ENCODE results near the gene RNF141. TPM values are rescaled to one million over a fixed set of nuclear protein-coding genes. Genes with fewer than 3 reads are reported as not detected.
A peak's percentile ranks its signal among the peaks of the same experiment; 100 is the strongest.

The RNF141 gene
- total RNA-seq, 2 donors from 2014 or later = 24.0 to 39.3 TPM

DNA sequence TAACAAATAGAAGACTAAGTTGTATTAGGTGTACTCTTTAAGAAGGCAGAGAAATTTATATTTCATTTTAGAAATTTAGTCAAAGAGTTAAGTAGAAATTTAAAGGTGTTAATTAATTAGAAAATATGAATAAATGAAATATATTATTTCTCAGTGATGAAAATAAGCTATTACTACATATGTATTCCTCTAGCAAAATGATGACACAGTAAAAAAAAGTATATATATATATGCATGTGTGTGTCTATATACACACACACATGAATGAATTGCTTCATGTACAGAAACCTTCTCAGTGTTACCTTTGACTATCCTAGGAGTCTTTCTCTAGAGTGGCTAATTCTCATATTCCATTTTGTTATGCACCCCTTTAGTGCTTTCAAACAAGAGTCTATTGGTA is 7.7 kb downstream of the RNF141 start:
- no peak for DNase-seq
- intact Hi-C loops (cut with DNase I) = no loop called here
- TF ChIP-seq, protein P1, sequence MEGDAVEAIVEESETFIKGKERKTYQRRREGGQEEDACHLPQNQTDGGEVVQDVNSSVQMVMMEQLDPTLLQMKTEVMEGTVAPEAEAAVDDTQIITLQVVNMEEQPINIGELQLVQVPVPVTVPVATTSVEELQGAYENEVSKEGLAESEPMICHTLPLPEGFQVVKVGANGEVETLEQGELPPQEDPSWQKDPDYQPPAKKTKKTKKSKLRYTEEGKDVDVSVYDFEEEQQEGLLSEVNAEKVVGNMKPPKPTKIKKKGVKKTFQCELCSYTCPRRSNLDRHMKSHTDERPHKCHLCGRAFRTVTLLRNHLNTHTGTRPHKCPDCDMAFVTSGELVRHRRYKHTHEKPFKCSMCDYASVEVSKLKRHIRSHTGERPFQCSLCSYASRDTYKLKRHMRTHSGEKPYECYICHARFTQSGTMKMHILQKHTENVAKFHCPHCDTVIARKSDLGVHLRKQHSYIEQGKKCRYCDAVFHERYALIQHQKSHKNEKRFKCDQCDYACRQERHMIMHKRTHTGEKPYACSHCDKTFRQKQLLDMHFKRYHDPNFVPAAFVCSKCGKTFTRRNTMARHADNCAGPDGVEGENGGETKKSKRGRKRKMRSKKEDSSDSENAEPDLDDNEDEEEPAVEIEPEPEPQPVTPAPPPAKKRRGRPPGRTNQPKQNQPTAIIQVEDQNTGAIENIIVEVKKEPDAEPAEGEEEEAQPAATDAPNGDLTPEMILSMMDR (IDR thresholded peaks at IDR 0.05) = no peak
- Histone ChIP-seq H3K4me3 (no peak overlapping the region), H3K9ac (ENCODE audit: low read depth in 2 of 2, low read length in 2 of 2) (no peak overlapping the region), H3K4me1 (peaks cover 3% of the 10 kb centered on the region), H3K9me3 (no peaks in the 10 kb centered on the region), H3K36me3 (no peaks in the 10 kb centered on the region), H3K27ac (no peak overlapping the region), H3K27me3 (no peaks in the 10 kb centered on the region)

DNA sequence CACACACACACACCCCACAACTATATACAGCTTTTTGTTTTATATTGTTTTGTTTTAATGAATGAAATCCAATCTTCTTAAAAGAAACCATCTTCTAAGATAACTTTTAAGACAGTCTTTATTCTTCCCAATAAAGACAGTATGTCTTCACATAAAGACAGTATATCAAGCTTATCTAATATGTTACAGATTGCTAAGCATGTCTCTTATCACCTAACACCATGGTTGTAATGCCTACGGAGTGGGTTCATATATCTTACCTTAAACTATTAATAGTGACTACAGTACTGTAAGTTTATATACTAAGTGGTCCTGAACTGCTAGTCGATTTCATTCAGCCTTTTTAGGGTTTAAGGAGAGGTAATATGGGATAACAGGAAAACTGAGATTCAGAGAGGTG is 8.5 kb downstream of the RNF141 start:
- no peaks in the 10 kb centered on the region for H3K9me3 ChIP-seq
- H3K36me3 ChIP-seq = no peaks in the 10 kb centered on the region
- no peak overlapping the region for H3K27ac ChIP-seq
- no peak overlapping the region for H3K4me3 ChIP-seq
- peaks cover 3% of the 10 kb centered on the region for H3K4me1 ChIP-seq
- TF ChIP-seq, protein P1 (IDR thresholded peaks at IDR 0.05) = no peak
- intact Hi-C loops (cut with DNase I) = no loop called here
- no peak overlapping the region for H3K9ac ChIP-seq (ENCODE audit: low read depth in 2 of 2, low read length in 2 of 2)
- no peak for DNase-seq
- no peaks in the 10 kb centered on the region for H3K27me3 ChIP-seq

DNA sequence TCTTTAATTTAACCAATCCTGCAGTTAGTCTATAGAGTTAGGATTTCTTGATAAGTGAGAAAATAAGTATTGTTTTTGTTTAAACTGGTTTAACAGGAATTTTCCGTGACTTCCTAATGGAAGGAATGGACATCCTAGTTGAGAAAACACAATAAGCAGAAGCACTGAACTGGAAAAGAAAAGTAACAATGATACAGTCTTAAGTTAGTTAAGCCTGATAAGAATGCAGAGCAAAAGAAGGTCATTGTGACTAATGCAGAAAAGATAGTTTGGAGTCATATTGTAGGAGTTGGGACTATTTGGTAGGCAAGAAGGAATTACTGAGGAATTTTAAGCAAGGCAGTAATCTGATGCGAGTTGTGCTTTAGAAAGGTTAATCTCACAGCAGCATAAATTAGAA is 11.7 kb downstream of the RNF141 start:
- Histone ChIP-seq H3K9me3 (no peaks in the 10 kb centered on the region), H3K36me3 (no peaks in the 10 kb centered on the region), H3K4me1 (no peaks in the 10 kb centered on the region), H3K27ac (no peak overlapping the region), H3K9ac (ENCODE audit: low read depth in 2 of 2, low read length in 2 of 2) (no peak overlapping the region), H3K4me3 (no peak overlapping the region), H3K27me3 (no peaks in the 10 kb centered on the region)
- no peak for DNase-seq
- TF ChIP-seq, protein P1 (IDR thresholded peaks at IDR 0.05) = no peak
- intact Hi-C loops (cut with DNase I) = no loop called here

DNA sequence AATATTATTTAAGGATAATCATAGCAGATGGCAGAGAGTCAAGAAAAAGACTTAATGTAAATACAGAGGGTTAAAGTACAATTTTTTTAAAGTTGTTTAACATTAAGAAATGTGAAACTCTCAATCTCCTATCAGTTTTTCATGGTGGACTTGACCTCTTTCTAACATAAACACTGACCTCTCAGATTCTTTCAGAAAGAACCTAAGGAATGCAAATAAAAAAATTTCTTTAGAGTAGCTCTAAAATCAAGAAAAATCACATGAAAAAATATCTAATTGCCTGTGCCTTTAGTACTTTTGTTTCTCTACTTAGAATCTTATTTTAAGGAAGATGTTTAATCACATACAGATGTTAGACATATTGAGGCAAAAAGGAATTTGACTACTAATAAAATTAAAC is 12.9 kb downstream of the RNF141 start:
- Histone ChIP-seq H3K4me3 (no peak overlapping the region), H3K9ac (ENCODE audit: low read depth in 2 of 2, low read length in 2 of 2) (no peak overlapping the region), H3K4me1 (no peaks in the 10 kb centered on the region), H3K27me3 (no peaks in the 10 kb centered on the region), H3K27ac (no peak overlapping the region), H3K9me3 (no peaks in the 10 kb centered on the region), H3K36me3 (no peaks in the 10 kb centered on the region)
- intact Hi-C loops (cut with DNase I) = no loop called here
- no peak for DNase-seq
- TF ChIP-seq, protein P1 (IDR thresholded peaks at IDR 0.05) = no peak

DNA sequence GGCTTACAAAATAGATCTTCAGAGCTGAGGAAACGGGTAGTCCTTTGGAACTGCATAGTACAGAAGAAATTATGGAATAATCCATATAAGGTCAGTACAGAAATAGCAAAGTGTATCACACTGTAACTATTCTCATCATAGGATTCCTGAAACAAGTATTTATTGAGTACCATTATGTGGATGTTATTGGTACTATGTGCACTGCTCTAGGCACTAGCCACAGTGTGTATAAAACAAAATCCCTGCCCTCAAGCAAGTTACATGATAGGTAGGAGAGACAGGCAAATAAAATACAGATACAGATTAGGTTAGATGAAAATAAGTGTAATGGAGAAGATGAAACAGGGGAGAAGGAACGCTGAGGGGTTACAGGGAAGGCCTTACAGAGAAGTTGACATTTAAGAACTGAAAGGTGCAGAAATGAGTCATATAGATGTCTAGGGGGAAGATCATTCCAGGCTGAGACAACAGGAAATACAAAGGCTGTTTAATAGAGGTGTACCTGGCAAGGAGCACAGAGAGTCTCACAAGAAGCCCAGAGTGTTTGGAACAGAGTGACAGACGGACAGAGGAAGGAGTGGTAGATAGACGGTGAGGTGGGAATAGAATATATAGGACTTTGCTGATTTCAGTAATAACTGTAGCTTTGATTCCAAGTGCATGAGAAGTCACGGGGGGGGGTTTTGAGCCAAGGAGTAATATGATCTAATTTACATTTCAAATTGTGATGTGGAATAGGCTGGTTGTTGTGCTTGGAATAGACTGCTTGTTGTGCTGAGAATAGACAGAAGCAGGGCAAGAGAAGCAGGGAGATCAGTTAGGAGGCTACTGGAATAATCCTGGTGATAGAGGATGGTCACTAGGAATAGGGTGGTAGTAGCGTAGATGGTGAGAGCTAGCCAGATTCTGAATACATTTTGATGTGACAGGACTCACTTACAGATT is 13.7 kb downstream of the RNF141 start:
- TF ChIP-seq, protein P1 (IDR thresholded peaks at IDR 0.05) = no peak
- Histone ChIP-seq H3K27ac (peak overlapping the region; percentile 23), H3K9ac (ENCODE audit: low read depth in 2 of 2, low read length in 2 of 2) (no peak overlapping the region), H3K36me3 (peaks cover 2% of the 10 kb centered on the region), H3K4me1 (no peaks in the 10 kb centered on the region), H3K4me3 (no peak overlapping the region), H3K27me3 (no peaks in the 10 kb centered on the region), H3K9me3 (no peaks in the 10 kb centered on the region)
- intact Hi-C loops (cut with DNase I) = no loop called here
- no peak for DNase-seq
